Activated naive CD8-positive, alpha-beta T cell treated with anti-CD3 and anti-CD28 coated beads, Interleukin-2, amount 50 U/mL, for 24 hours (primary cell): ENCODE results near the gene PPP2R3B.
"Not testable (repeated sequence)": the region's sequence is repeated elsewhere in the genome, so short reads cannot be mapped to it uniquely, and the experiment has no call there.

Source experiments
- ATAC-seq: fragments of 150-1000 bp; cut with Tn5 transposase; one replicate; pipeline ENCODE4 v1.10.0; 2021
- DNase-seq: peaks from one replicate; pipeline ENCODE4 v3.0.0; 2021
- H3K27ac Mint-ChIP-seq: one replicate; pipeline ENCODE4 v1.8.0; 2021; ENCODE audit warnings: mild to moderate bottlenecking, mixed read lengths
- H3K27me3 Mint-ChIP-seq: one replicate; pipeline ENCODE4 v1.8.0; 2021; ENCODE audit warnings: mixed read lengths
- H3K36me3 Mint-ChIP-seq: one replicate; pipeline ENCODE4 v1.8.0; 2021; ENCODE audit warnings: low read depth, mixed read lengths
- H3K4me1 Mint-ChIP-seq: one replicate; pipeline ENCODE4 v1.8.0; 2021; ENCODE audit warnings: mixed read lengths
- H3K4me3 Mint-ChIP-seq: one replicate; pipeline ENCODE4 v1.8.0; 2021; ENCODE audit warnings: mild to moderate bottlenecking, moderate library complexity, mixed read lengths
- H3K9me3 Mint-ChIP-seq: one replicate; pipeline ENCODE4 v1.8.0; 2021; ENCODE audit warnings: mixed read lengths

The PPP2R3B gene

DNA sequence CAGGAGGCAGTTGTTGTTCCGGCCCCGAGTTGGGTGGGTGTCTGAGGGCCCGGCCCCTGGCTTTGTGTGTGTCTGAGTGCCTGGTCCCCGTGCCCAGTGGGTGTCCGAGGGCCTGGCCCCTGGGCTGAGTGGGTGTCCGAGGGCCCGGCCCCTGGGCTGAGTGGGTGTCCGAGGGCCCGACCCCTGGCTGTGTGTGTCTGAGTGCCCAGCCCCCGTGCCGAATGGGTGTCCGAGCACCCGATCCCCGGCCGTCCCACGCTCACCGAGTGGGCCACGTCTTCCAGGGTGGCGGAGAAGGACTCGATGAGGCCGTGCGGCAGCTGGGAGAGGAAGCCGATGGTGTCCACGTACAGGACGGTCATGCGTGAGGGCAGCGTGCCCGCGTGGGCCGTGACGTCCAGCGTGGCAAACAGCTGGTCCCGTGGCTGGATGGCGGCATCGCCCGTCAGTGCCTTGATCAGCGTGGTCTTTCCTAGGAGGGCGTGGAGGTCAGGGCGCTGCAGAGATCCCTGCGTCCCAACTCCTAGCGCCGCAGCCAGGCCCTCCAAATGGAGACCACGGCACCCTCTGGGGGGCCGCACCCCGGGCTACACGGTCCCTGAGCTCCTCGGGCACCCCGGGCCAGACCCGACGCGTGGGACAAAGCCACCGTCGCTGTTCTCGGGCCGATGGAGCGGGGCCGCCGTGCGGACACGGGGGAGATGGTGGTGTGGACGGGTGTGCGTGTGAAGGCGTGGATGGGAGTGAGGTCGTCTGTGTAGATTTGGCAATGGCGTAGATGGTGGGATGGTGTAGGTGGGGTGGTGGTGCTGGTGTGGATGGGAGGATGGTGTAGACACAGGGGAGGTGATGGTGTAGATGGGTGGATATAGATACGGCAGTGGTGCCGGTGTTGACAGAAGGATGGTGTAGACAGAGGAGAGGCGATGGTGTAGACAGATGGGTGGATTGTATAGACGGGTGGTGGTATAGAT is 75.3 kb downstream of the PPP2R3B start:
- peaks cover 33% of the 10 kb centered on the region for H3K36me3 Mint-ChIP-seq
- no peaks in the 10 kb centered on the region for H3K27me3 Mint-ChIP-seq
- H3K4me3 Mint-ChIP-seq: no peak overlapping the region
- no peaks in the 10 kb centered on the region for H3K9me3 Mint-ChIP-seq
- no peak overlapping the region for H3K27ac Mint-ChIP-seq
- ATAC-seq: no peak
- no peaks in the 10 kb centered on the region for H3K4me1 Mint-ChIP-seq
- DNase-seq: no peak

DNA sequence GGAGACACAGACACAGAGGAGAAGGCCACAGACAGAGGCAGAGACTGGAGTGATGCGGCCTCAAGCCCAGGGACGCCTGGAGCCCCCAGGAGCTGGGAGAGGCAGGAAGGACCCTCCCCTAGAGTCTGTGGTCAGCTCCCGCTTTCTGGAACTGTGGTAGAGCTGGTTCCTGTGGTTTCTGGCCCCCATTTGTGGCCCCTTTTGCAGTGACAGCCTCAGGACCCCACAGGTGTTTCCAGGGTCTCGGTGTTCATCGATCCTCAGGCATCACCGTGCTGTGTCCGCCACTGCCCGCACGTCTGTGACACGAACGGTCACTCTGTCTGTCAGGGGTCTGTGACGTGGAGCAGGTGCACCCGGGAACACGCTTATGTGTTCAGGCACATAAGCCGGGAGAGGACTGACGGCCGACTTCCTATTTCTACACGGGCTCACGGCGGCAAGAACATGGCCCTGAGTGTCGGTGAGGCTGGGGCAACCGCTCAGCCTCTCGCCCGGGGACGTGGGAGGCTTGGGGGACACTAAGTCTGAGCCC is 76.0 kb downstream of the PPP2R3B start:
- Mint-ChIP-seq H3K36me3 (peaks cover 40% of the 10 kb centered on the region), H3K4me1 (no peaks in the 10 kb centered on the region), H3K4me3 (no peak overlapping the region), H3K27ac (no peak overlapping the region), H3K9me3 (no peaks in the 10 kb centered on the region), H3K27me3 (no peaks in the 10 kb centered on the region)
- ATAC-seq: no peak
- DNase-seq: no peak

DNA sequence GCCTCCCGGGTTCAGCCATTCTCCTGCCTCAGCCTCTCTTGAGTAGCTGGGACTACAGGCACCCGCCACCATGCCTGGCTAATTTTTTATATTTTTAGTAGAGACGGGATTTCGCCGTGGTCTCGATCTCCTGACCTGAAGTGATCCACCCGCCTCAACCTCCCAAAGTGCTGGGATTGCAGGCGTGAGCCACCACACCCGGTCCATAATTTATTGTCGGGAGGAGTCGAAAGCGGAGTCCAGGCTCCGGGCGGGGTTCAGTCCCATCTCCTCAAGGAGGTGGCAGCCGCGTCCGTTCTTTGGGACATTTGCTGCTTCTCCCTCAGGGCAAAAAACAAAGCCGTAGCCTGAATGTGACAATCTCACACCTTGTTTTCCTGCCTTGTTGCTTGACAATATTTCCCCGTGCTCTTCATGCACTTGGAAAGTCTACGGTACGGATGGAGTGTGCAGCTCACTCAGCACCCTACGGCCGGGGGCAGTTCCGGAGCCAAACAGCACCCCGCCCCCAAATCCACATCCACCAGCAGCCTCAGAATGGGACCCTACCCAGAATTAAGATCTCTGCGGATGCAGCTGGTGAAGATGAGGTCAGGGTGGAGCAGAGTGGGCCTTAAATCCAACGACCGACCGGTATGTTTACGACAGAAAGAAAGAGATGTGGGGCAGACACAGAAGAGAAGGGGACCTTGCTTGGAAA is 77.7 kb downstream of the PPP2R3B start:
- H3K9me3 Mint-ChIP-seq: no peaks in the 10 kb centered on the region
- H3K4me1 Mint-ChIP-seq: no peaks in the 10 kb centered on the region
- DNase-seq (no peak), ATAC-seq (no peak)
- H3K4me3 Mint-ChIP-seq: no peak overlapping the region
- no peaks in the 10 kb centered on the region for H3K27me3 Mint-ChIP-seq
- H3K27ac Mint-ChIP-seq: no peak overlapping the region
- peaks cover 51% of the 10 kb centered on the region for H3K36me3 Mint-ChIP-seq

DNA sequence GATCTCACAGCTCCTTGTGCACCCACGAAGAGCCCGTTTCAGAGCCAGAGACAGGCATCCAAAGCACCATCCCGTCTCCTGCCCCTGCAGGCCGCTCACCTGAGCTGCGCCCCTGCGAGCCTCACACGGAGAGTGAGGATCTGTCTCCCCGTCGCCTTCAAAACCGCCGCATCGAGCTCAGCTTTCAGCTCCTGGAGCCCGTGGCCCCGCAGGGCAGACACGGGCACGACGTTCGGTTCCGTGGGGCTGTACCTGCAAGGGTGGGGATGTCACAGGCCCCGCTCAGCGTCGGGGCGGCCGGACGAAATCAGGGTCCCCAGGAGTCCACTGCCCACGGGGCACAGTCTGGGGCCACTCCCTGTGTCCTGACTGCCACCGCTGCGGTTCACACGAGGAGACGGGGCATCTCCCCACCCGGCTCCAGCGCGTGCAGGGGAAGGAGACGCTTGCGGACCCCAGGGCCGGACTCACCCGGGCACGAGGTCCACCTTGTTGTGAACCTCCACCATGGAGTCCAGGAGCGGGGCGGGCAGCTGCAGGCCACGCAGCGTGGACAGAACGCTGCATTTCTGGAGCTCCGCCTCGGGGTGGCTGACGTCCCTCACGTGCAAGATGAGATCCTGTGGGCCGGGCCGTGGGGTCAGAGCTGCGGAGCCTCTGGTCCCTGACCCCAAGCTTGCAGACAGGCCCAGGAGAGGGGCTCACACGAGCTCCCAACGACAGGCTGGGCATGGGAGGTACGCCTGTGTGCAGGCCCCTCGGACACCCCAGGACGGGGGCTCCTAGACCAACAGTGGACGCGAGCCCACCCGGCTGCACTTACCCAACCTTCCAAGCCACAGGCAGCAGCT is 79.2 kb downstream of the PPP2R3B start:
- no peak for ATAC-seq
- no peak for DNase-seq
- no peak overlapping the region for H3K27ac Mint-ChIP-seq
- peaks cover 52% of the 10 kb centered on the region for H3K36me3 Mint-ChIP-seq
- no peaks in the 10 kb centered on the region for H3K4me1 Mint-ChIP-seq
- no peak overlapping the region for H3K4me3 Mint-ChIP-seq
- H3K9me3 Mint-ChIP-seq: no peaks in the 10 kb centered on the region
- no peaks in the 10 kb centered on the region for H3K27me3 Mint-ChIP-seq

DNA sequence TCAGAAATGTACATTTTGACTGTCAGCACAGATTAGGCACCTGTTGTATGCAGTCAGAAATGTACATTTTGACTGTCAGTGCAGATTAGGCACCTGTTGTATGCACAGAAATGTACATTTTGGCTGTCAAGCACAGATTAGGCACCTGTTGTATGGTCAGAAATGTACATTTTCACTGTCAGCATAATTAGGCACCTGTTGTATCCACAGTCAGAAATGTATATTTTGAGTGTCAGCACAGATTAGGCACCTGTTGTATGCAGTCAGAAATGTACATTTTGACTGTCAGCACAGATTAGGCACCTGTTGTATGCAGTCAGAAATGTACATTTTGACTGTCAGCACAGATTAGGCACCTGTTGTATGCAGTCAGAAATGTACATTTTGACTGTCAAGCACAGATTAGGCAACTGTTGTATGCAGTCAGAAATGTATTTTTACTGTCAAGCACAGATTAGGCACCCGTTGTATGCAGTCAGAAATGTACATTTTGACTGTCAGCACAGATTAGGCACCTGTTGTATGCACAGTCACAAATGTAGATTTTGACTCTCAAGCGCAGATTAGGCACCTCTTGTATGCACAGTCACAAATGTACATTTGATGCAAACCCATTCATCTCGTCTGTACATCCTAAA is 80.0 kb downstream of the PPP2R3B start:
- not testable (repeated sequence) for H3K4me1 Mint-ChIP-seq, DNase-seq, H3K27ac Mint-ChIP-seq, H3K27me3 Mint-ChIP-seq, H3K9me3 Mint-ChIP-seq, ATAC-seq, H3K4me3 Mint-ChIP-seq
- H3K36me3 Mint-ChIP-seq: peaks cover 51% of the 10 kb centered on the region

DNA sequence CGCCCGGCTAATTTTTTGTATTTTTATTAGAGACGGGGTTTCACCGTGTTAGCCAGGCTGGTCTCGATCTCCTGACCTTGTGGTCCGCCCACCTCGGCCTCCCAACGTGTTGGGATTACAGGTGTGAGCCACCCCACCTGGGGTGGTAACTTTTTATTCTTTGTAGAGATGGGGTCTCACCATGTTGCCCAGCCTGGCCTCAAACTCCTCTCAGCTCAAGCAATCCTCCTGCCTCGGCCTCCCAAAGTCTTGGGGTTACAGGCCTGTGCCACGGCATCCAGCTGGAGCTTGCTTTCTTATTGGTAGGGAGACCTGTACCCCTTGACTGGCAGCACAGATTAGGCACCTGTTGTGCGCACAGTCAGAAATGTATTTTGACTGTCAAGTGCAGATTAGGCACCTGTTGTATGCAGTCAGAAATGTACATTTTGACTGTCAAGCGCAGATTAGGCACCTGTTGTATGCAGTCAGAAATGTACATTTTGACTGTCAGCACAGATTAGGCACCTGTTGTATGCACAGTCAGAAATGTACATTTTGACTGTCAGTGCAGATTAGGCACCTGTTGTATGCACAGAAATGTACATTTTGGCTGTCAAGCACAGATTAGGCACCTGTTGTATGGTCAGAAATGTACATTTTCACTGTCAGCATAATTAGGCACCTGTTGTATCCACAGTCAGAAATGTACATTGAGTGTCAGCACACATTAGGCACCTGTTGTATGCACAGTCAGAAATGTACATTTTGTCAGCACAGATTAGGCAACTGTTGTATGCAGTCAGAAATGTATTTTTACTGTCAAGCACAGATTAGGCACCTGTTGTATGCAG is 80.7 kb downstream of the PPP2R3B start:
- not testable (repeated sequence) for DNase-seq, H3K4me3 Mint-ChIP-seq, H3K4me1 Mint-ChIP-seq, H3K27ac Mint-ChIP-seq, H3K27me3 Mint-ChIP-seq, ATAC-seq, H3K9me3 Mint-ChIP-seq
- H3K36me3 Mint-ChIP-seq: peaks cover 53% of the 10 kb centered on the region

DNA sequence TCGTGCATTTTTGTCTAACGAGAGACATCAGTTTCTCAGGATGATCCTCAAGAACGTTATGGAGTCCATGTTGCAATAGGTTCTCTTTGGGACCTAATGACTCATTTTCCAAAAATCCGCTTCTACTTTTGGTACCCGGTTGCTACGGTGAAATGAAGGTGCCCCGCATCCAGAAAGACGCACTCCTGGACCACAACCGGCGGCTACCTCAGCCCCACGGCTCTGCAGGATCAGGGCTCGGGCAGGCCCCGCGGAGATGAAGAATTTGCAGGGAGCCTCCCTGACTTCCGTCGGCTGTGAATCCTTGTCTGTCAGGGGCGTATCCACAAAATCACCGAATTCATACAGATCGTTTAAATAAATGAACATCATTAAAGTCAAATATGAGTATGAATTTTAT is 83.7 kb downstream of the PPP2R3B start:
- peaks cover 46% of the 10 kb centered on the region for H3K36me3 Mint-ChIP-seq

DNA sequence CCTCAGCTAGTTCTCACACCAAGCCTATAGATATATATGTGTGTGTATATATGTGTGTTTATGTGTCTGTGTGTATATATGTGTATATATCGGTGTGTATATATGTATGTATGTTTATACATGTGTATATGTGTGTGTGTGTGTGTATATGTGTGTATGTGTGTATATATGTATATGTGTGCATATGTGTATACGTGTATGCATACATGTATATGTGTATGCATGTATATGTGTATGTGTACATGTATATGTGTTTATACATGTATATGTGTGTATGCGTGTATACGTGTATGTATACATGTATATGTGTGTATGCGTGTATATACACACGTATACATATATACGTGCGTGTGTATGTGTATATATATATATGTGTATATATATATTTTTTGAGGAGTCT is 86.4 kb downstream of the PPP2R3B start:
- peaks cover 30% of the 10 kb centered on the region for H3K36me3 Mint-ChIP-seq
- ATAC-seq: no peak
- no peak overlapping the region for H3K4me3 Mint-ChIP-seq

More for the DNA sequence above, 83.7 kb downstream of the PPP2R3B start:
- ATAC-seq (no peak), DNase-seq (no peak)
- H3K27me3 Mint-ChIP-seq: no peaks in the 10 kb centered on the region
- no peaks in the 10 kb centered on the region for H3K9me3 Mint-ChIP-seq
- H3K4me1 Mint-ChIP-seq: no peaks in the 10 kb centered on the region
- no peak overlapping the region for H3K27ac Mint-ChIP-seq
- no peak overlapping the region for H3K4me3 Mint-ChIP-seq

DNA sequence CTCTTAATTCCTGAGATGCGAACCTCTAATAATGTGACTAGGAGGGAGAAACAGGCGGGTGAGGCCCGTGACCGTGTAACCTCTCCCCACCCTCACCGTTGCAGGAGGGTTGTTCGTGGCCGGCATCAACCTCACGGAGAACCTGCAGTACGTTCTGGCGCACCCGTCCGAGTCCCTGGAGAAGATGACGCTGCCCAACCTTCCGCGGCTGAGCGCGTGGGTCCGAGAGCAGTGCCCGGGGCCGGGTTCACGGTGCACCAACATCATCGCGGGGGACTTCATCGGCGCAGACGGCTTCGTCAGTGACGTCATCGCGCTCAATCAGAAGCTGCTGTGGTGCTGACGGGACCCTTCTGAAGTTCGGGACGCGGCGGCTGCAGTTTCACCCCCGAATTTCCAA is 87.7 kb downstream of the PPP2R3B start:
- H3K9me3 Mint-ChIP-seq: no peaks in the 10 kb centered on the region
- no peaks in the 10 kb centered on the region for H3K27me3 Mint-ChIP-seq
- H3K4me3 Mint-ChIP-seq: no peak overlapping the region
- H3K4me1 Mint-ChIP-seq: no peaks in the 10 kb centered on the region
- ATAC-seq: no peak
- H3K36me3 Mint-ChIP-seq: peaks cover 21% of the 10 kb centered on the region
- DNase-seq: no peak
- H3K27ac Mint-ChIP-seq: no peak overlapping the region

More for the DNA sequence above, 86.4 kb downstream of the PPP2R3B start:
- H3K27ac Mint-ChIP-seq: no peak overlapping the region
- H3K27me3 Mint-ChIP-seq: no peaks in the 10 kb centered on the region
- DNase-seq: no peak
- no peaks in the 10 kb centered on the region for H3K4me1 Mint-ChIP-seq
- H3K9me3 Mint-ChIP-seq: no peaks in the 10 kb centered on the region

DNA sequence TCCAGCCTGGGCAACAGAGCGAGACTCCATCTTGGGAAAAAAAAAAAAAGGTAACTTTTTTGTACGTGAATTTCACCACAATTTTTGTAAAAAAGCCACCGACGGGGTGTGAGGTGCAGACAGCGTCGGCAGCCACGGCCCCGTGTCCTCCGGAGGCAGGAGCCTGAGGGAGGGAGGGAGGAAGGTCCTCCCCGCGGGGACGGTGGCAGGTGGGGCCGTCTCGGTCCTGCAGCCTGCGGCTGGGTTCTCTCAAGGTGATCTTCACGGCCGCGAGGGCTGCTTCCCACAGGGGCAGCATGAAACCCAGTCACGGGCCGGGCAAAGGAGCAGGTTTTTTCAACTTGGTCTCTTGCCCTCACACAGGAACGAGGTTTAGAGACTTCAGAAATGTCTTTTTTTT is 91.6 kb downstream of the PPP2R3B start:
- ATAC-seq (no peak), DNase-seq (no peak)
- H3K36me3 Mint-ChIP-seq: peaks cover 17% of the 10 kb centered on the region
- no peaks in the 10 kb centered on the region for H3K27me3 Mint-ChIP-seq
- H3K27ac Mint-ChIP-seq: no peak overlapping the region
- no peak overlapping the region for H3K4me3 Mint-ChIP-seq
- no peaks in the 10 kb centered on the region for H3K4me1 Mint-ChIP-seq
- H3K9me3 Mint-ChIP-seq: no peaks in the 10 kb centered on the region

DNA sequence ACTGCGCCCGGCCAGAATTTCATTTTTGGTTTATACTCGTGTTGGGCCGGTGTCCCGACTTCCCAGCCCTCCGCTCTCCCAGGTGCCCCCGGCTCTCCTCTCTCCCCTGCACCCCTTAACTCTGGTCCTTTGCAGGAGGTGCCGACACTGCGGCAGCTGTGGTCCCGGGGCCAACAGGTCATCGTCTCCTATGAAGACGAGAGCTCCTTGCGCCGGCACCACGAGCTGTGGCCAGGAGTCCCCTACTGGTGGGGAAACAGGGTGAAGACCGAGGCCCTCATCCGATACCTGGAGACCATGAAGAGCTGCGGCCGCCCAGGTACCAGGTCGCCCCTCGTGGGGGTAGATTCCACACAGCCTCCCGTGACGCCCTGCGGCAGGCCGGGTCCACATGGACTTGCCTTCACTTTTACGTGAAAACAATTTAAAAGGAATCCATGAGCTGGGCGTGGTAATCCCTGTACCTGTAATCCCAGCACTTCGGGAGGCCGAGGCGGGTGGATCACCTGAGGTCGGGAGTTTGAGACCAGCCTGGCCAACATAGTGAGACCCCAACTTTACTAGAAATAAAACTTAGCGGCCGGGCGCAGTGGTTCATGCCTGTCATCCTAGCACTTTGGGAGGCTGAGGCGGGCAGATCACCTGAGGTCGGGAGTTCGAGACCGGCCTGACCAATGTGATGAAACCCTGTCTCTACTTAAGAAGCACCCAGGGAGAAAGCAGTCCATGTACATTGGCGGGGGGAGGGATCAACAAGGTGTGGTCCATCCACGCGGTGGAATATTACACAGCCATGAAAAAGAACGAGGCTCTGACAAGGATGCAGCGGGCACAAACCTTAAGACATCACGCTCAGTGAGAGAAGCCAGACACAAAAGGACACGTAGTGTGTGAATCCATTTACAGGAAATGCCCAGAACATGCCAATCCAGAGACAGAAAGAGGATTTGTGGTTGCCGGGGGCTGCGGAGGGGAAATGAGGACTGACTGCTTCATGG is 93.5 kb downstream of the PPP2R3B start:
- Mint-ChIP-seq H3K4me1 (no peaks in the 10 kb centered on the region), H3K27ac (no peak overlapping the region), H3K27me3 (no peaks in the 10 kb centered on the region), H3K4me3 (no peak overlapping the region), H3K36me3 (peaks cover 19% of the 10 kb centered on the region), H3K9me3 (no peaks in the 10 kb centered on the region)
- no peak for DNase-seq
- no peak for ATAC-seq

DNA sequence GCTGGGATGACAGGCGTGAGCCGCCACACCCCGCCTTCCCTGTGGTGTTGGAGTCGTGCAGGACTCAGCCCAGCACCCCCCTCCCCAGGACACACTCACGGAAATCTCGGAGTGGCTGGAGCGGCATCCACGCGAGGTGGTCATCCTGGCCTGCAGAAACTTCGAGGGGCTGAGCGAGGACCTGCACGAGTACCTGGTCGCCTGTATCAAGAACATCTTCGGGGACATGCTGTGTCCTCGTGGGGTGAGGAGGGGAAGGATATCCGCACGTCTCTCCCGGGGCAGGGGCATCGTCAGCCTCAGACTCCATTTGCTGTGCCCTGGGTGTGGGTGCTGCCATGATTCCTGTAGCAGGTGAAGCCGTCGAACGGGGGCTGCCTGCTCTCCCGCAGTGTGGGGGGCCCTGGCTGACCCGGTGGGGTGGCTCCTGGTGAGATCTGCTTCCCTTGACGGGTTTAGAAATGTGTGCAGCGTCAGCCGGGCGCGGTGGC is 95.3 kb downstream of the PPP2R3B start:
- ATAC-seq (no peak), DNase-seq (no peak)
- Mint-ChIP-seq H3K4me1 (no peaks in the 10 kb centered on the region), H3K27ac (no peak overlapping the region), H3K27me3 (no peaks in the 10 kb centered on the region), H3K36me3 (peaks cover 17% of the 10 kb centered on the region), H3K4me3 (no peak overlapping the region), H3K9me3 (no peaks in the 10 kb centered on the region)
